Mammary epithelial cell (primary cell): ENCODE data around the gene PSMD6.

Experiments
- CTCF ChIP-seq, 2 donors: IDR thresholded peaks in 1 of 2; conservative IDR thresholded peaks in 1 of 2; 2 replicates each; pipeline ENCODE4 v1.5.1; 2011 to 2012; ENCODE audit warnings: inconsistent platforms in 2 of 2, low read length in 2 of 2, mild to moderate bottlenecking in 2 of 2, control low read depth in 1 of 2, low read depth in 1 of 2; ENCODE audit not compliant: insufficient read depth in 1 of 2; ENCODE audit errors: extremely low read depth in 1 of 2
- EZH2 ChIP-seq: IDR thresholded peaks from 2 replicates; pipeline ENCODE4 v1.6.1; 2012; ENCODE audit warnings: low read length, inconsistent platforms, borderline replicate concordance

GRCh38 chr3:63963496-63963895, 59.8 kb downstream of the PSMD6 start:
- TF ChIP-seq CTCF (conservative IDR thresholded peaks at IDR 0.05 in 1 of 2, IDR thresholded peaks at IDR 0.05 in 1 of 2; ENCODE audit: extremely low read depth in 1 of 2, insufficient read depth in 1 of 2, low read depth in 1 of 2, low read length in 2 of 2) (no peak), EZH2 (no peak)
